PC-9 (cell line): ENCODE data around the gene INTS7.

Experiments
- EZH2 ChIP-seq: fragments of 200-600 bp; sonication (generic); IDR thresholded peaks from 2 replicates; pipeline ENCODE4 v1.8.0; 2017; ENCODE audit warnings: antibody characterized with exemption, low read depth
- TF ChIP-seq, protein P1 (sequence below): fragments of 200-600 bp; sonication (generic); conservative IDR thresholded peaks from 2 replicates; pipeline ENCODE4 v1.6.1; 2017; ENCODE audit warnings: mixed run types, antibody characterized with exemption, mild to moderate bottlenecking, moderate library complexity

DNA sequence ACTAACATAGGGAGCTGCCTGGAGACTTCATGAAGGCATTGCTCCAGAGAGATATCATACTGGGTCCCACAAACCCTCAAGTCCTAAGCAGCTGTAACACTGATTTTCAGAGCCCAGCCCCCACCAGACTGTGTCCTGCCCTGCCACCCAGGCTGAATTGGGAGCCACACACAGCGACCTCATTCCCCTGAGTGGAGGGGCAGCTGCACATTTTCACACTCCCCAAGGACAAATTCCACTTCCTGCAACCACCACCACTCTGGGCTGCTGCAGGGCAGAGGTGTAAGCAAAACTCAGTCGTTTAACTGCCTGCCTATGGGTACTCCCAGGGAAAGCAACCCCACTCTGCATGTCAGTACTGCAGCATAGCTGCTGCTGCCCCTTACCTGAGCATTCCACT is 20.0 kb upstream of the INTS7 start:
- no peak for TF ChIP-seq EZH2
- TF ChIP-seq, protein P1, sequence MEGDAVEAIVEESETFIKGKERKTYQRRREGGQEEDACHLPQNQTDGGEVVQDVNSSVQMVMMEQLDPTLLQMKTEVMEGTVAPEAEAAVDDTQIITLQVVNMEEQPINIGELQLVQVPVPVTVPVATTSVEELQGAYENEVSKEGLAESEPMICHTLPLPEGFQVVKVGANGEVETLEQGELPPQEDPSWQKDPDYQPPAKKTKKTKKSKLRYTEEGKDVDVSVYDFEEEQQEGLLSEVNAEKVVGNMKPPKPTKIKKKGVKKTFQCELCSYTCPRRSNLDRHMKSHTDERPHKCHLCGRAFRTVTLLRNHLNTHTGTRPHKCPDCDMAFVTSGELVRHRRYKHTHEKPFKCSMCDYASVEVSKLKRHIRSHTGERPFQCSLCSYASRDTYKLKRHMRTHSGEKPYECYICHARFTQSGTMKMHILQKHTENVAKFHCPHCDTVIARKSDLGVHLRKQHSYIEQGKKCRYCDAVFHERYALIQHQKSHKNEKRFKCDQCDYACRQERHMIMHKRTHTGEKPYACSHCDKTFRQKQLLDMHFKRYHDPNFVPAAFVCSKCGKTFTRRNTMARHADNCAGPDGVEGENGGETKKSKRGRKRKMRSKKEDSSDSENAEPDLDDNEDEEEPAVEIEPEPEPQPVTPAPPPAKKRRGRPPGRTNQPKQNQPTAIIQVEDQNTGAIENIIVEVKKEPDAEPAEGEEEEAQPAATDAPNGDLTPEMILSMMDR: no peak
